Vagina (tissue), 2 donors: ENCODE measurements around the gene KCNG4. TPM values are rescaled to one million over a fixed set of nuclear protein-coding genes. Genes with fewer than 3 reads are reported as not detected.
A peak's percentile ranks its signal among the peaks of the same experiment; 100 is the strongest.

Experiments used
- DNase-seq, 2 donors: peaks; one replicate each; pipeline ENCODE4 v3.0.0-alpha.2; 2017; ENCODE audit errors: extremely low spot score in 2 of 2
- H3K27ac ChIP-seq: fragments of 200-600 bp; sonication (generic); one replicate; pipeline ENCODE4 v1.5.1; 2019
- H3K27me3 ChIP-seq: fragments of 200-600 bp; sonication (generic); one replicate; pipeline ENCODE4 v1.5.1; 2019
- H3K36me3 ChIP-seq, 2 donors: fragments of 200-600 bp; sonication (generic); one replicate each; pipeline ENCODE4 v1.5.1; 2017 to 2019
- H3K4me1 ChIP-seq: fragments of 200-600 bp; sonication (generic); one replicate; pipeline ENCODE4 v1.5.1; 2019
- H3K4me3 ChIP-seq, 2 donors: fragments of 200-600 bp; sonication (generic); 1 replicate in 1 of 2; 2 replicates in 1 of 2; pipeline ENCODE4 v1.5.1; 2016 to 2019
- H3K9me3 ChIP-seq: fragments of 200-600 bp; sonication (generic); one replicate; pipeline ENCODE4 v1.5.1; 2019
- POLR2A ChIP-seq, 2 donors: fragments of 450-650 bp; IDR thresholded peaks; one replicate each; pipeline ENCODE4 v1.6.1; 2017; ENCODE audit warnings: antibody characterized with exemption in 2 of 2, mild to moderate bottlenecking in 2 of 2, moderate library complexity in 2 of 2
- POLR2AphosphoS5 ChIP-seq, 2 donors: sonication (generic); formaldehyde crosslinking; IDR thresholded peaks; one replicate each; pipeline ENCODE4 v1.9.0; 2017; ENCODE audit warnings: antibody characterized with exemption in 2 of 2, mild to moderate bottlenecking in 2 of 2, low read depth in 1 of 2; ENCODE audit not compliant: insufficient read depth in 1 of 2
- intact Hi-C: fragments of 100-400 bp; cut with DNase I; formaldehyde crosslinking; loops from one replicate; pipeline ENCODE4 v1.15.1; 2023
- total RNA-seq: library from RNA; depleted of rRNA; stranded (reverse); fragments of >200 nt; gene quantifications from one replicate; pipeline ENCODE4 v1.2.3, GENCODE V29; 2016
- TF ChIP-seq, protein P1 (sequence below), 3 experiments: fragments of 450-650 bp in 2 of 3; fragments of 200-600 bp in 1 of 3; sonication (generic) in 1 of 3; IDR thresholded peaks; one replicate each; pipeline ENCODE4 v1.5.1; 2017 to 2019; ENCODE audit warnings: antibody characterized with exemption in 3 of 3, mild to moderate bottlenecking in 2 of 3, moderate library complexity in 2 of 3

Gene KCNG4, protein sequence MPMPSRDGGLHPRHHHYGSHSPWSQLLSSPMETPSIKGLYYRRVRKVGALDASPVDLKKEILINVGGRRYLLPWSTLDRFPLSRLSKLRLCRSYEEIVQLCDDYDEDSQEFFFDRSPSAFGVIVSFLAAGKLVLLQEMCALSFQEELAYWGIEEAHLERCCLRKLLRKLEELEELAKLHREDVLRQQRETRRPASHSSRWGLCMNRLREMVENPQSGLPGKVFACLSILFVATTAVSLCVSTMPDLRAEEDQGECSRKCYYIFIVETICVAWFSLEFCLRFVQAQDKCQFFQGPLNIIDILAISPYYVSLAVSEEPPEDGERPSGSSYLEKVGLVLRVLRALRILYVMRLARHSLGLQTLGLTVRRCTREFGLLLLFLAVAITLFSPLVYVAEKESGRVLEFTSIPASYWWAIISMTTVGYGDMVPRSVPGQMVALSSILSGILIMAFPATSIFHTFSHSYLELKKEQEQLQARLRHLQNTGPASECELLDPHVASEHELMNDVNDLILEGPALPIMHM
- total RNA-seq, result not detected

DNA sequence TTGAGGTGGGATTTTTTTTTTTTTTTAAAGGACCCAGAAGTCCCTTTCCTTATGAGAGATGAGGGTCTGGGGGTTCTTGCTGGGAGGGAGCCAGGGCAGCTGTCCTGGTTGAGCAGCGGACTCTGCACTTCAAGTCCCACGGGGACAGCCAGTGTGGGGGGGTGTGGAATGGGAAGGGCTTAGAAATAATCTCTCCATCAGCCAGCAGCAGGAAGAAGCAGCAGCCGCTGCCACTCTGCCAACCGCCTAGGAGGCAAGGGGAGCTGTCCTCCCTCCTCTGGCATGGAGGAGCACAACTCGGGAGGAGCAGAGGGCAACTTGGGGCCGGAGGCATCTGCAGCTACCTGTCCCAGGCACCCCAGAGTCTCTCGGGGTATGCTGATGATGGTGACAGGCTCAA is at the start of gene KCNG4:
Gene KCNG4, minus strand, starts transcription at position 104 of the 400 bp plus-strand sequence. CDS start 2,527 bp downstream, outside the sequence.
- H3K27me3 ChIP-seq, result no peaks in the 10 kb centered on the region
- H3K4me3 ChIP-seq, result no peak within 1 kb of the TSS
- no peaks in the 10 kb centered on the region for H3K36me3 ChIP-seq
- TF ChIP-seq, protein P1, sequence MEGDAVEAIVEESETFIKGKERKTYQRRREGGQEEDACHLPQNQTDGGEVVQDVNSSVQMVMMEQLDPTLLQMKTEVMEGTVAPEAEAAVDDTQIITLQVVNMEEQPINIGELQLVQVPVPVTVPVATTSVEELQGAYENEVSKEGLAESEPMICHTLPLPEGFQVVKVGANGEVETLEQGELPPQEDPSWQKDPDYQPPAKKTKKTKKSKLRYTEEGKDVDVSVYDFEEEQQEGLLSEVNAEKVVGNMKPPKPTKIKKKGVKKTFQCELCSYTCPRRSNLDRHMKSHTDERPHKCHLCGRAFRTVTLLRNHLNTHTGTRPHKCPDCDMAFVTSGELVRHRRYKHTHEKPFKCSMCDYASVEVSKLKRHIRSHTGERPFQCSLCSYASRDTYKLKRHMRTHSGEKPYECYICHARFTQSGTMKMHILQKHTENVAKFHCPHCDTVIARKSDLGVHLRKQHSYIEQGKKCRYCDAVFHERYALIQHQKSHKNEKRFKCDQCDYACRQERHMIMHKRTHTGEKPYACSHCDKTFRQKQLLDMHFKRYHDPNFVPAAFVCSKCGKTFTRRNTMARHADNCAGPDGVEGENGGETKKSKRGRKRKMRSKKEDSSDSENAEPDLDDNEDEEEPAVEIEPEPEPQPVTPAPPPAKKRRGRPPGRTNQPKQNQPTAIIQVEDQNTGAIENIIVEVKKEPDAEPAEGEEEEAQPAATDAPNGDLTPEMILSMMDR (IDR thresholded peaks at IDR 0.05), result no peak
- TF ChIP-seq POLR2AphosphoS5 (IDR thresholded peaks at IDR 0.05; ENCODE audit: insufficient read depth in 1 of 2, low read depth in 1 of 2) (no peak), POLR2A (IDR thresholded peaks at IDR 0.05) (no peak)
- intact Hi-C loops, result no loop called here
- H3K9me3 ChIP-seq, result no peaks in the 10 kb centered on the region
- H3K4me1 ChIP-seq, result no peaks in the 10 kb centered on the region
- H3K27ac ChIP-seq, result no peak within 1 kb of the TSS
- DNase-seq, result no peak

DNA sequence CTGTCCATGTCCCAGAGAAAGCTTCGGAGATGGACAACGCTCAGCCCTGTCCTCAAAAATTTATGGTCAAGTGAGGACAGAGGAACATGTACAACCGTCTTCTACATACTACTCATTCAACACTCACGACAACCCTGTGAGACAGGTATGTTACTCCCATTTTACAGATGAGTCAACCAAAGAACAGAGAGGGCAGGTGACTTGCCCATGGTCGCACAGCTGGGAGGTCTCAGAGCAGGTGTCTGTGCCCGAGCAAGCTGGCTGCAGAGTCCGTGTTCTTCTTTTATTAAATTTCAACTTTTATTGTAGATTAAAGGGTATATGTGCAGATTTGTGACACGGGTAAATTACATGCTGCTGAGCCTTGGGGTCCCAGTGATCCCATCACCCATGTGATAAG is 49.1 kb upstream of the KCNG4 start:
- H3K27me3 ChIP-seq, result no peaks in the 10 kb centered on the region
- H3K27ac ChIP-seq, result no peak overlapping the region
- no peaks in the 10 kb centered on the region for H3K36me3 ChIP-seq
- intact Hi-C loops, result no loop called here
- H3K4me1 ChIP-seq, result peaks cover 22% of the 10 kb centered on the region
- TF ChIP-seq POLR2AphosphoS5 (IDR thresholded peaks at IDR 0.05; ENCODE audit: insufficient read depth in 1 of 2, low read depth in 1 of 2), result no peak
- TF ChIP-seq, protein P1 (IDR thresholded peaks at IDR 0.05), result no peak
- no peak for TF ChIP-seq POLR2A (IDR thresholded peaks at IDR 0.05)
- H3K4me3 ChIP-seq, result no peak overlapping the region
- DNase-seq, result no peak
- no peaks in the 10 kb centered on the region for H3K9me3 ChIP-seq

DNA sequence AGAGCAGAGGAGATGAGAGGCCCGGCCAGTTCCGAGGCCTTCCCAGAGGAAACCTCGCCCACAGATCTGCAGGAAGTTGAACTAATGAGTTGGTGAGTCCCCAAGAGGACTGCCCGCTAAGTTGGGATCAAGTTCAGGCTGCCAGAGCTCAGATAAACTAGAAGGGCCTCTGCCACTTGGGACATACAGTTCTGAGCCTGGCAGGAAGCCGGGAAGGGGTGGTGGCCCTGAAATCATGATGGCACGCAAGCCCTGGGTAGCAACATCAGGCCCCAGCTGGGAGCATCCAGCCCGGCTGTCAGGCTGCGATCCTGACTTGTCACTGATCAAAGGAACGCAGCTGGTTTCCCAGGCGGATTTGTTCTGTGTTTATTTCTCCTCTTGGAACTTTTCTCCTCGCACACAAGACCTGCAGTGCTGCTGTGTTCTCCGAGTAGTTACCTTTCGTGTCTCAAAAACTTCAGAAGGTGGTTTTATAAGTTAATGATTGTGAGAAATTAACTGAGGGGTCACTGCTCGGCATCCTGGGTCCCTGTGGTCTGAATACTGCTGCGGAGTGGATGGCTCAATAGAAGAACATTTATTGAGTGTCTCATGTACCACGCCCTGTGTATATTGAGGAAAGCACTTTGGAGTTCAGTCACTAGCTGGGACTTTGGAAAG is 46.9 kb upstream of the KCNG4 start:
- Histone ChIP-seq H3K36me3 (no peaks in the 10 kb centered on the region), H3K9me3 (no peaks in the 10 kb centered on the region), H3K27me3 (no peaks in the 10 kb centered on the region), H3K27ac (peak overlapping the region; percentile 57), H3K4me3 (no peak overlapping the region), H3K4me1 (peaks cover 19% of the 10 kb centered on the region)
- intact Hi-C loops, result no loop called here
- TF ChIP-seq, protein P1 (IDR thresholded peaks at IDR 0.05), result no peak
- no peak for TF ChIP-seq POLR2A (IDR thresholded peaks at IDR 0.05)
- TF ChIP-seq POLR2AphosphoS5 (IDR thresholded peaks at IDR 0.05; ENCODE audit: insufficient read depth in 1 of 2, low read depth in 1 of 2), result peak; percentile 48 to 67
- DNase-seq, result no peak

DNA sequence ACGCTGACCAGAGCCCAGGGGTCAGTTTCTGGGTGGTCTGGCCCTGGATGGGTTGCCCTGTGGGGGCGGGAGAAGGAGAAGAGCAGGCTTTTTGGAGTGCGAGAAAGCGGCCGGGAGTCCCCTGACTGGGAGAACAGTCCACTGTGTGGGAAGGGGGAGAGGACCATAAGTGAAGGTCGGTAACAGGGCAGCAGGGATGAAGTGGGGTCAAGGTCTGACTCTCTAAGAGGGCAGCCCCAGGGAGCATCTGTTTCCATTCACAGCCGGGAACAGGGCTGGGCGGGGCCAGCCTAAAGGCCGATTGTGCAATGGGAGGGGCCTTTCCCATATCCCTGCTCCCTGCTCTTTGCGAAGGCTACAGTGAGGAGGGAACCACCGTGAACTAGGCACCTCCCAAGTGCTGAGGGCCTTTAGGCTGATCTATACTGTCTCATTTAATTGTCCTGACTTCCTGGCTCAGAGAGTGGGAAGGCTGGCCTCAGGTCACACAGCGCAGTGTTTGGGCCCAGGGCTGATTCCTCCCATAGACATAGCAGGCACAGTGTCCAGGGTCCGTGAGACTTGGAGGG is 44.4 kb upstream of the KCNG4 start:
- Histone ChIP-seq H3K27me3 (no peaks in the 10 kb centered on the region), H3K9me3 (no peaks in the 10 kb centered on the region), H3K4me3 (no peak overlapping the region), H3K4me1 (peaks cover 18% of the 10 kb centered on the region), H3K27ac (peak overlapping the region; percentile 8), H3K36me3 (no peaks in the 10 kb centered on the region)
- TF ChIP-seq, protein P1 (IDR thresholded peaks at IDR 0.05), result no peak
- peak; percentile 55 to 68 for TF ChIP-seq POLR2AphosphoS5 (IDR thresholded peaks at IDR 0.05; ENCODE audit: insufficient read depth in 1 of 2, low read depth in 1 of 2)
- intact Hi-C loops, result no loop called here
- DNase-seq, result no peak
